Keratinocyte (primary cell): ENCODE data around the gene TWIST2. TPM values are rescaled to one million over a fixed set of nuclear protein-coding genes. Genes with fewer than 3 reads are reported as not detected.

ENCODE experiments used
- DNase-seq: peaks from one replicate; pipeline ENCODE4 v3.0.0-alpha.2; 2011; ENCODE audit warnings: low read depth, missing footprints, low spot score
- FAIRE-seq: peaks from 2 replicates; lab custom pipeline; 2011; peaks lifted over from hg19 to GRCh38; lab: Jason Lieb, UNC
- H2AFZ ChIP-seq: 2 replicates; pipeline ENCODE4 v1.6.0; 2012; ENCODE audit warnings: low read length, control low read depth, inconsistent platforms; ENCODE audit not compliant: control insufficient read depth
- H3K27ac ChIP-seq: 2 replicates; pipeline ENCODE4 v1.5.1; 2011; ENCODE audit warnings: low read length; ENCODE audit not compliant: control insufficient read depth, insufficient read depth
- H3K27me3 ChIP-seq: 3 replicates; pipeline ENCODE4 v1.6.0; 2011; ENCODE audit warnings: low read length; ENCODE audit not compliant: control insufficient read depth, insufficient read depth; ENCODE audit errors: extremely low read depth
- H3K36me3 ChIP-seq, 2 experiments: 2 replicates in 1 of 2; 3 replicates in 1 of 2; pipeline ENCODE4 v1.5.1; 2011; ENCODE audit warnings: low read length in 2 of 2, mild to moderate bottlenecking in 1 of 2; ENCODE audit not compliant: control insufficient read depth in 2 of 2, insufficient read depth in 2 of 2; ENCODE audit errors: extremely low read depth in 1 of 2
- H3K4me1 ChIP-seq: 3 replicates; pipeline ENCODE4 v1.5.1; 2011; ENCODE audit warnings: low read length; ENCODE audit not compliant: control insufficient read depth, insufficient read depth; ENCODE audit errors: extremely low read depth
- H3K4me2 ChIP-seq: 3 replicates; pipeline ENCODE4 v1.6.0; 2011; ENCODE audit warnings: low read depth, low read length; ENCODE audit not compliant: control insufficient read depth, insufficient read depth; ENCODE audit errors: extremely low read depth
- H3K4me3 ChIP-seq, 3 experiments: fragments of 200-600 bp in 1 of 3; sonication (generic) in 1 of 3; 2 replicates in 2 of 3; 3 replicates in 1 of 3; pipeline ENCODE4 v1.5.1; 2011 to 2016; ENCODE audit warnings: low read length in 3 of 3, mild to moderate bottlenecking in 3 of 3, control low read depth in 2 of 3, inconsistent platforms in 1 of 3, low read depth in 1 of 3, mixed read lengths in 1 of 3, mixed run types in 1 of 3, moderate library complexity in 1 of 3; ENCODE audit not compliant: control insufficient read depth in 2 of 3, insufficient read depth in 2 of 3; ENCODE audit errors: extremely low read depth in 1 of 3
- H3K79me2 ChIP-seq: 2 replicates; pipeline ENCODE4 v1.6.0; 2012; ENCODE audit warnings: low read length; ENCODE audit not compliant: control insufficient read depth, insufficient read depth
- H3K9ac ChIP-seq: 3 replicates; pipeline ENCODE4 v1.6.0; 2011; ENCODE audit warnings: low read length; ENCODE audit not compliant: control insufficient read depth, insufficient read depth; ENCODE audit errors: extremely low read depth
- H3K9me1 ChIP-seq: 3 replicates; pipeline ENCODE4 v1.6.0; 2011; ENCODE audit warnings: low read length; ENCODE audit not compliant: control insufficient read depth, insufficient read depth; ENCODE audit errors: extremely low read depth
- H3K9me3 ChIP-seq: 2 replicates; pipeline ENCODE4 v1.5.1; 2012; ENCODE audit warnings: low read depth, low read length; ENCODE audit not compliant: control insufficient read depth
- H4K20me1 ChIP-seq: 3 replicates; pipeline ENCODE4 v1.6.0; 2011; ENCODE audit warnings: low read length; ENCODE audit not compliant: control insufficient read depth, insufficient read depth; ENCODE audit errors: extremely low read depth
- EZH2 ChIP-seq: IDR thresholded peaks from one replicate; pipeline ENCODE4 v1.6.1; 2012; ENCODE audit warnings: inconsistent platforms, mild to moderate bottlenecking, low read length, moderate library complexity
- dilution Hi-C: fragments of 300-500 bp; cut with MboI; formaldehyde crosslinking; loops from one replicate; pipeline ENCODE4 v1.7.0; 2020; ENCODE audit warnings: low sequenced_read_pairs; ENCODE audit not compliant: extremely low pct_ligation_motif_present
- polyA plus RNA-seq, 5 experiments: library from polyadenylated mRNA; depleted of rRNA in 3 of 5; stranded (reverse) in 3 of 5; stranded (forward) in 1 of 5; unstranded in 1 of 5; fragments of >200 nt; gene quantifications; 1 replicate in 1 of 5; 2 replicates in 3 of 5; 3 replicates in 1 of 5; pipeline versions ENCODE4 v1.2.1 to v1.2.3, GENCODE V29; 2011 to 2012; ENCODE audit warnings: missing spikeins in 2 of 5, low read depth in 1 of 5, low replicate concordance in 1 of 5
- TF ChIP-seq, protein P1 (sequence below), 3 experiments: IDR thresholded peaks in 1 of 3; conservative IDR thresholded peaks in 1 of 3; optimal IDR thresholded peaks in 1 of 3; 2 replicates in 2 of 3; 3 replicates in 1 of 3; pipeline versions ENCODE3 to v1.5.1; 2011; ENCODE audit warnings: low read length in 3 of 3, mild to moderate bottlenecking in 3 of 3, moderate library complexity in 2 of 3, control low read depth in 1 of 3, inconsistent platforms in 1 of 3; ENCODE audit not compliant: insufficient read depth in 2 of 3; ENCODE audit errors: extremely low read depth in 1 of 3

TWIST2 gene
- polyA plus RNA-seq, 1 donor (not counting 4 experiments of a cell fraction or from before 2014, with no cell fraction given), result 5.5 TPM

DNA sequence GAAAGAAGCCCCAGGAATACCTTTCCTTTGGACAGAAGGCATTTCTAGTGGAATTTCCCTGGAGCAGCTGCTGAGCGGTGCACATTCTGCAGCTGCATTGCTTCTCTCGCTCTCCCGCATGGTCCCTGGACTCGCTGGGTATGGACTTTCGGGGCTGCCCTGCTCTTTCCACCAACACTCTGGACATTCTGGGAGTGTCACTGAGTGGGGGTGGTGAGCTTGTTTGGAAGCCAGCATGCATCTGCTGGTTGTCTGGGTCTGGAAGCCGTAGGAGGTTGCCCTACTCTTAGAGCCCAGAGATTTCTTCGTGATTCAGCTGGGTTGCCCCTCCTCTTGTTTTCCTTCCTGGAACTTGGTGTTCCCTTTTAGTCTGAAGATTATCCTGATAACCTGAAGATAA is 52.6 kb downstream of the TWIST2 start:
- Histone ChIP-seq H3K27me3 (peaks cover 5% of the 10 kb centered on the region), H2AFZ (no peak overlapping the region), H3K4me1 (no peaks in the 10 kb centered on the region), H3K4me3 (no peak overlapping the region), H3K27ac (no peak overlapping the region), H3K9me1 (no peaks in the 10 kb centered on the region), H3K9ac (no peak overlapping the region), H3K9me3 (no peaks in the 10 kb centered on the region), H3K4me2 (no peak overlapping the region), H3K36me3 (no peaks in the 10 kb centered on the region), H4K20me1 (no peaks in the 10 kb centered on the region), H3K79me2 (no peaks in the 10 kb centered on the region)
- TF ChIP-seq EZH2, result no peak
- TF ChIP-seq, protein P1, sequence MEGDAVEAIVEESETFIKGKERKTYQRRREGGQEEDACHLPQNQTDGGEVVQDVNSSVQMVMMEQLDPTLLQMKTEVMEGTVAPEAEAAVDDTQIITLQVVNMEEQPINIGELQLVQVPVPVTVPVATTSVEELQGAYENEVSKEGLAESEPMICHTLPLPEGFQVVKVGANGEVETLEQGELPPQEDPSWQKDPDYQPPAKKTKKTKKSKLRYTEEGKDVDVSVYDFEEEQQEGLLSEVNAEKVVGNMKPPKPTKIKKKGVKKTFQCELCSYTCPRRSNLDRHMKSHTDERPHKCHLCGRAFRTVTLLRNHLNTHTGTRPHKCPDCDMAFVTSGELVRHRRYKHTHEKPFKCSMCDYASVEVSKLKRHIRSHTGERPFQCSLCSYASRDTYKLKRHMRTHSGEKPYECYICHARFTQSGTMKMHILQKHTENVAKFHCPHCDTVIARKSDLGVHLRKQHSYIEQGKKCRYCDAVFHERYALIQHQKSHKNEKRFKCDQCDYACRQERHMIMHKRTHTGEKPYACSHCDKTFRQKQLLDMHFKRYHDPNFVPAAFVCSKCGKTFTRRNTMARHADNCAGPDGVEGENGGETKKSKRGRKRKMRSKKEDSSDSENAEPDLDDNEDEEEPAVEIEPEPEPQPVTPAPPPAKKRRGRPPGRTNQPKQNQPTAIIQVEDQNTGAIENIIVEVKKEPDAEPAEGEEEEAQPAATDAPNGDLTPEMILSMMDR (optimal IDR thresholded peaks at IDR 0.05 in 1 of 3, IDR thresholded peaks at IDR 0.05 in 1 of 3, conservative IDR thresholded peaks at IDR 0.05 in 1 of 3; ENCODE audit: extremely low read depth in 1 of 3, insufficient read depth in 2 of 3, low read length in 3 of 3), result no peak
- no peak for DNase-seq
- no peak for FAIRE-seq
- dilution Hi-C loops, result no loop called here

DNA sequence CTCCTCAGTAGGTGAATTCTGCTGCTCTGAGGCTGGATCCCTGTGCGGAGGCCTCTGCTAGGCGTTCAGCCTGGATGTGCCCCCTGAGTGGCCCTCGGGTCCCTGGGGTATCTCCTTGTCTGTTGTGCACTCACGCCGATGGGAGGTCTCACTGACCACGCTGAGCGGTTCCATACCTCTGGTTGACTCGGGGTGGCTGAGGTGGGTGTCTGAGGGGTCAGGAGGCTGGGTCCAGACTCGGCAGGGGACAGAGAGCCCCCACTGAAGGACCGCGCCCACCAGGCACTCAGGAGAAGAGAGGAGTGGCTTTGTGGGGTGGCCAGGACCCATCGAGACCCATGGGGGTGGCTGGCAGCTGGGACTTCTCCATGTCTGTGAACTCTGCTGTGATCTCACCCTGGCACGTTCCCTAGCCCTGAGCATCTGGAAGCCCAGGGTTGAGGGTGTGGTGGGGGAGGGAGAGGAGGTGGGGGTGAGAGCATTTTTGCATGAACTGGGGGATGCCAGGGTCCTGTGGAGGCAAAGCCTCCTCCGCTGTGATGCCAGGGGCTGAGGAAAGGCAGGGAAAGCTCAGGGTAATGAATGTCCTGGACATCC is 53.7 kb downstream of the TWIST2 start:
- no peaks in the 10 kb centered on the region for H3K79me2 ChIP-seq
- no peak overlapping the region for H3K4me3 ChIP-seq
- no peak overlapping the region for H3K9ac ChIP-seq

More for the DNA sequence above, 53.7 kb downstream of the TWIST2 start:
- Histone ChIP-seq H3K36me3 (no peaks in the 10 kb centered on the region), H3K27me3 (peaks cover 7% of the 10 kb centered on the region), H4K20me1 (no peaks in the 10 kb centered on the region), H2AFZ (no peak overlapping the region), H3K27ac (no peak overlapping the region), H3K4me1 (no peaks in the 10 kb centered on the region), H3K4me2 (no peak overlapping the region), H3K9me3 (no peaks in the 10 kb centered on the region), H3K9me1 (no peaks in the 10 kb centered on the region)
- dilution Hi-C loops, result no loop called here
- TF ChIP-seq, protein P1 (optimal IDR thresholded peaks at IDR 0.05 in 1 of 3, IDR thresholded peaks at IDR 0.05 in 1 of 3, conservative IDR thresholded peaks at IDR 0.05 in 1 of 3; ENCODE audit: extremely low read depth in 1 of 3, insufficient read depth in 2 of 3, low read length in 3 of 3), result no peak
- no peak for TF ChIP-seq EZH2
- FAIRE-seq, result no peak
- no peak for DNase-seq
